HepG2 (cell line): Measurements from ENCODE around the gene KDM2B. TPM values are rescaled to one million over a fixed set of nuclear protein-coding genes. Genes with fewer than 3 reads are reported as not detected.
A peak's percentile ranks its signal among the peaks of the same experiment; 100 is the strongest.

ENCODE experiments used
- ATAC-seq: fragments of 200-7000 bp; cut with Tn5 transposase; 3 replicates; pipeline ENCODE4 v1.9.1; 2020; ENCODE audit warnings: mild to moderate bottlenecking, moderate library complexity
- BruUV-seq: library from RNA; stranded (reverse); fragments of 400-500 nt; replicated peaks from 2 replicates; lab custom pipeline; 2021; lab: Mats Ljungman, UMichigan
- CTCF ChIA-PET: fragments of 300-600 bp; formaldehyde crosslinking; extraction: SDS; loops from one replicate; lab custom pipeline; 2021; ENCODE audit warnings: low total read pairs, inconsistent platforms, low intra/inter-chr PET ratio; lab: Yijun Ruan, JAX
- POLR2A ChIA-PET: fragments of 350-600 bp; sonication (Branson Sonifier 250); formaldehyde crosslinking; loops from one replicate; lab custom pipeline; 2020; ENCODE audit warnings: antibody characterized with exemption, inconsistent platforms; lab: Yijun Ruan, JAX
- DNase-seq: peaks from one replicate; pipeline ENCODE4 v3.0.0-alpha.2; 2015; ENCODE audit warnings: low spot score
- FAIRE-seq: peaks from 3 replicates; lab custom pipeline; 2011; peaks lifted over from hg19 to GRCh38; lab: Jason Lieb, UNC
- H2AFZ ChIP-seq: one replicate; pipeline ENCODE4 v1.6.1; 2011; ENCODE audit warnings: low read length, inconsistent platforms
- H3K27ac ChIP-seq: fragments of 300-600 bp; 3 replicates; pipeline ENCODE4 v1.8.0; 2011; ENCODE audit warnings: mixed run types, mild to moderate bottlenecking, mixed read lengths, low read length, inconsistent platforms; ENCODE audit not compliant: insufficient read depth; ENCODE audit errors: extremely low read length
- H3K27me3 ChIP-seq, 2 experiments: fragments of 200-600 bp in 1 of 2; 2 replicates in 1 of 2; 3 replicates in 1 of 2; pipeline versions ENCODE4 v1.6.0 to v1.8.0; 2011; ENCODE audit warnings: low read length in 2 of 2, mild to moderate bottlenecking in 2 of 2, moderate library complexity in 2 of 2, inconsistent platforms in 1 of 2; ENCODE audit not compliant: insufficient read depth in 2 of 2, control insufficient read depth in 1 of 2
- H3K36me3 ChIP-seq, 2 experiments: fragments of 200-600 bp in 1 of 2; replicated peaks in 1 of 2; 2 replicates in 1 of 2; 3 replicates in 1 of 2; pipeline versions ENCODE4 v1.5.1 to v1.8.0; 2011; ENCODE audit warnings: low read length in 2 of 2, inconsistent platforms in 1 of 2; ENCODE audit not compliant: insufficient read depth in 2 of 2, control insufficient read depth in 1 of 2
- H3K4me1 ChIP-seq: 2 replicates; pipeline ENCODE4 v1.5.1; 2012; ENCODE audit warnings: low read length, inconsistent platforms; ENCODE audit not compliant: insufficient read depth
- H3K4me2 ChIP-seq: 2 replicates; pipeline ENCODE4 v1.6.0; 2011; ENCODE audit warnings: low read depth, low read length, inconsistent platforms
- H3K4me3 ChIP-seq, 3 experiments: fragments of 200-600 bp in 1 of 3; sonication (generic), shearing (Covaris generic) in 1 of 3; replicated peaks in 1 of 3; 2 replicates each; pipeline ENCODE4 v1.5.1; 2011 to 2016; ENCODE audit warnings: low read length in 3 of 3, inconsistent platforms in 2 of 3, low read depth in 2 of 3, mild to moderate bottlenecking in 2 of 3, control low read depth in 1 of 3, mixed read lengths in 1 of 3; ENCODE audit not compliant: insufficient read depth in 1 of 3
- H3K79me2 ChIP-seq: one replicate; pipeline ENCODE4 v1.6.1; 2011; ENCODE audit warnings: low read length, inconsistent platforms; ENCODE audit not compliant: insufficient read depth
- H3K9ac ChIP-seq: 2 replicates; pipeline ENCODE4 v1.6.0; 2011; ENCODE audit warnings: mild to moderate bottlenecking, low read depth, low read length, inconsistent platforms; ENCODE audit not compliant: insufficient read depth
- H3K9me3 ChIP-seq: 2 replicates; pipeline ENCODE4 v1.5.1; 2012; ENCODE audit warnings: mild to moderate bottlenecking, low read length
- H4K20me1 ChIP-seq: 2 replicates; pipeline ENCODE4 v1.6.0; 2011; ENCODE audit warnings: inconsistent platforms, mild to moderate bottlenecking, low read length, moderate library complexity; ENCODE audit not compliant: insufficient read depth
- FOXO1 ChIP-seq: sonication (generic); formaldehyde crosslinking; IDR thresholded peaks from 2 replicates; pipeline ENCODE4 v1.4.0; 2020; ENCODE audit warnings: missing genetic modification reagents
- GABPA ChIP-seq, 2 experiments: IDR thresholded peaks; 2 replicates each; pipeline ENCODE4 v1.6.1; 2011 to 2016; ENCODE audit warnings: low read depth in 2 of 2, low read length in 1 of 2, missing biosample characterization in 1 of 2, missing genetic modification characterization in 1 of 2
- KLF15 ChIP-seq: sonication (generic); formaldehyde crosslinking; IDR thresholded peaks from 2 replicates; pipeline ENCODE4 v1.8.1; 2023; ENCODE audit warnings: borderline replicate concordance, mild to moderate bottlenecking, inconsistent platforms, missing genetic modification reagents, mixed read lengths
- MAFK ChIP-seq, 2 experiments: IDR thresholded peaks in 1 of 2; conservative IDR thresholded peaks in 1 of 2; 2 replicates each; pipeline ENCODE4 v1.6.1; 2011; ENCODE audit warnings: improper control_type of control experiment in 2 of 2, low read length in 2 of 2
- ZNF512 ChIP-seq: sonication (generic); formaldehyde crosslinking; IDR thresholded peaks from 2 replicates; pipeline ENCODE4 v1.4.0; 2020; ENCODE audit warnings: mild to moderate bottlenecking, missing genetic modification reagents
- whole genome bisulfite sequencing: methylation state at CpG from one replicate; pipeline ENCODE4 v1.1.6; 2017; ENCODE audit warnings: low lambda C conversion rate; 5-methylcytosine and 5-hydroxymethylcytosine counted together
- in situ Hi-C: cut with HindIII; loops from 2 replicates; pipeline ENCODE4 v1.10.0; 2017; ENCODE audit warnings: low pct_unique_long_range_greater_than_20kb; ENCODE audit not compliant: extremely low pct_ligation_motif_present
- intact Hi-C: fragments of 100-400 bp; cut with micrococcal nuclease; formaldehyde crosslinking; loops from one replicate; pipeline ENCODE4 v1.10.0; 2022; ENCODE audit not compliant: unreplicated experiment
- polyA plus RNA-seq, 8 experiments: library from polyadenylated mRNA; depleted of rRNA in 3 of 8; stranded (reverse) in 7 of 8; unstranded in 1 of 8; fragments of >200 nt; fragmentation: Illumina TruSeq in 4 of 8; extraction: Trizol in 4 of 8; gene quantifications; 2 replicates each; pipeline versions ENCODE4 v1.2.1 to v1.2.3, GENCODE V29; 2011 to 2016; ENCODE audit warnings: low read depth in 4 of 8, missing spikeins in 1 of 8, mixed read lengths in 1 of 8; ENCODE audit not compliant: insufficient read depth in 1 of 8
- total RNA-seq, 5 experiments: library from RNA; depleted of rRNA; stranded (reverse); fragments of >200 nt; fragmentation: Illumina TruSeq; extraction: Trizol; gene quantifications; 2 replicates each; pipeline ENCODE4 v1.2.3, GENCODE V29; 2016; ENCODE audit warnings: low read depth in 1 of 5

Gene KDM2B
- total and polyA plus RNA-seq, 2 of the 13 experiments (the other 11 are each of a cell fraction or from before 2014, with no cell fraction given): 17.5 to 26.1 TPM

- Histone ChIP-seq H4K20me1 (no peaks in the 10 kb centered on the region), H3K4me2 (peak overlapping the region; percentile 57), H3K79me2 (no peaks in the 10 kb centered on the region), H3K4me1 (peaks cover 32% of the 10 kb centered on the region), H3K36me3 (no peaks in the 10 kb centered on the region), H3K27me3 (peaks cover 0 to 1% of the 10 kb centered on the region in 2 experiments; a peak in 1 of 5 replicates), H2AFZ (peak overlapping the region; percentile 68), H3K9me3 (no peaks in the 10 kb centered on the region), H3K27ac (no peak overlapping the region), H3K4me3 (peak overlapping the region in 2 of 3 experiments; percentile 6 to 15; a peak in 2 of 6 replicates), H3K9ac (peak overlapping the region; percentile 26; the same call in 1 of the 2 replicates)
- ATAC-seq: peak; percentile 69
- in situ Hi-C loops (no loop called here), intact Hi-C loops (no loop called here)
- TF ChIP-seq FOXO1 (no peak), GABPA (IDR thresholded peaks at IDR 0.05; ENCODE audit: low read depth, low read length) (no peak), GABPA (CRISPR knock-in tag; IDR thresholded peaks at IDR 0.05; ENCODE audit: low read depth) (no peak), ZNF512 (CRISPR knock-in tag) (0 out of 2 replicates have a peak, but pooled peaks have one; percentile 43), MAFK (conservative IDR thresholded peaks at IDR 0.05 in 1 of 2, IDR thresholded peaks at IDR 0.05 in 1 of 2; ENCODE audit: low read length in 2 of 2) (no peak), KLF15 (no peak)
- DNase-seq: no peak
- WGBS: 14% methylated on average over 10 of the region's 11 CpGs
- CTCF ChIA-PET: no interaction called here
- BruUV-seq: no TSS peak
- peak; percentile 8 for FAIRE-seq
- POLR2A ChIA-PET: no interaction called here
These were observed 29.7 kb upstream of the KDM2B start for GRCh38 chr12:121610239-121611149.
